Stimulated activated CD4-positive, alpha-beta T cell treated with anti-CD3 and anti-CD28 coated beads, Interleukin-1b, Interleukin-23, amount 100 ng/mL, for 1 hour (primary cell): ENCODE data around the gene RPP30.

Source experiments
- DNase-seq, 2 donors: peaks; one replicate each; pipeline ENCODE4 v3.0.0-alpha.2; 2020; ENCODE audit warnings: low read depth in 2 of 2

RPP30 gene

DNA sequence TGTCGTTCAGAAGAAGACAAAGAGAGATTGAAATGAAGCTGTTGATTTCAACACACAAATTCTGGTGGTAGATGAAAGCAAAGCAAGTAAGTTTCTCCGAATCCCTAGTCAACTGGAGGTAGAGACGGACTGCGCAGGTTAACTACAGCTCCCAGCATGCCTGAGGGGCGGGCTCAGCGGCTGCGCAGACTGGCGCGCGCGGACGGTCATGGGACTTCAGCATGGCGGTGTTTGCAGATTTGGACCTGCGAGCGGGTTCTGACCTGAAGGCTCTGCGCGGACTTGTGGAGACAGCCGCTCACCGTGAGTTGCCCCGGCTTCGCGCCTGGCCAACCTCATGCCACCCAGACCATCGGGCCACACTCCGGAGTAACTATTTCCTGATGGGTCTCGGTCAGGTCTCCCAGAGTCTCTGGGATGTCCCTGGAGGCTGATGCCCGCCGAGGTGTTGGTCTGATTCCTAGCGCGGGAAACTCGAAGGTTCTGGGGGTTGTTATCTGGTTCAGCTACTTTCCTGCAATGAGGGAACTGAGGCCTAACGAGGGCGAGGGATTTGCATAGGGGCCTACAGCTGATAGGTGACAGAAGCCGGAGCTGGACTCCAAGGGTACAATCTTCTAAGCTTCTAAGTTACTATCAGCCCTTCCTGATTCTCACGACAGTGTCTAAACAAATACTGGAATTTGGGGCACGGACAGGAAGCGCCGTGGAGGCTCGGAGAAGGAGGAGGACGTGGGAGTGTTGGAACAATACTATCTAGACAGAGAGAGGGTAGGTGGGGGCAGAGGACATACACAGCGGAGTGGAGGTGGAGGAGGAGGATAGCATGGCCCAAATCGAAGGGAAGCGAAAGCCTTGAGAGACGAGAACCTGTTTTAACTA, at the start of gene RPP30:
RPP30 (plus strand) TSS at position 209 of the 882 bp plus-strand sequence; CDS start at position 222, 13 bp downstream.
- DNase-seq = peak; percentile 39 to 55

DNA sequence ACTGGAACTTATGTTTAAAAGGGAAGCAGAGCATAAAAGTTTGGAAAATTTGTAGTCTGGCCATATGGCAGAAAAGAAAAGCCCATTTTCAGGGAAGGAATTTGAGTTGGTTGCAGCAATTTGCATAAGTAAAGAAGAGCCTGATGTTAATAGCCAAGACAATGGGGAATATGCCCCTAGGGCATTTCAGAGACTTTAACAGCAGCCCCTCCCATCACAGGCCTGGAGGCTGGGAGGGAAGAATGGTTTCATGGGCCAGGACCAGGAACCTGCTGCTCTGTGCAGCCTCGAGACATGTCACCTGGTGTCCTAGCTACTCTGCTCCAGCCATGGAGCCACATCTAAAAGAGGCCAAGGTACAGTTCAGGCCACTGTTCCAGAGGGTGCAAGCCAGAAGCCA, 49.3 kb upstream of the RPP30 start:
- DNase-seq = no peak

GRCh38 chr10:90832111-90832510, 39.7 kb upstream of the RPP30 start:
- no peak for DNase-seq

DNA sequence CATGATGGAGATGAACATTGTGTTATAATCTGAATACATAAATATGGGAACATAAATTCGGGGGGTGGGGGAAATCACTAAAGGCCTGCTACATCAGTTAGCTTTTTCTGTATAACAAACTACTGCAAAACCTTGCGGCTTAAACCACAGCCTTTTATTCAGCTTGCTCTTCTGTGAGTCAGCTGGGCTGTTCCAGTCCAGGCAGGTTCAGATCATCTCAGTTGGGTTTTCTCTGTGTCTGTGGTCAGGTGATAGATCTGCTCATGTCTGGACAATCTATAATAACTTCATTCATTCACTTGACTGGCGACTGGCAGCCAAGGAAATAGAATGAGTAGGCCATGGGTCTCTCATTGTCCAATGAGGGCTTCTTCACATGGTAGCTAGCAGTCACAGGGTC, 37.4 kb upstream of the RPP30 start:
- DNase-seq = no peak

DNA sequence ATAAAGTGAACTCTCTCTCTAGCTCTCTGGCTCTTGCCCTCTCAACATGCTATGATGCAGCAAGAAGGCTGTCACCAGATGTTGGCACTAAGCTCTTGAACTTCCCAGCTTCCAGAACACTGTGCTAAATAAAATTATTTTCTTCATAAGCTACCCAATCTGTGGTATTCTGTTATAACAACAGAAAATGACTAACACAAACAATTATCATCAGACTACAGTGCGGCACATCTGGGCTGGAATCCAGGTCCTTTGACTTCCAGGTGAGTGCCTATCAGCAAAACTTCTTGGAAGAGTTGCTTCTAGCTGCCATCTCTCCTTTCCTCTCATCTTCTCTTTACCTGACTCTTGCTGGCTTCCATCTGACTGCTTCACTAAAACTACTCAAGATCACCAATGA, 34.3 kb upstream of the RPP30 start:
- no peak for DNase-seq

DNA sequence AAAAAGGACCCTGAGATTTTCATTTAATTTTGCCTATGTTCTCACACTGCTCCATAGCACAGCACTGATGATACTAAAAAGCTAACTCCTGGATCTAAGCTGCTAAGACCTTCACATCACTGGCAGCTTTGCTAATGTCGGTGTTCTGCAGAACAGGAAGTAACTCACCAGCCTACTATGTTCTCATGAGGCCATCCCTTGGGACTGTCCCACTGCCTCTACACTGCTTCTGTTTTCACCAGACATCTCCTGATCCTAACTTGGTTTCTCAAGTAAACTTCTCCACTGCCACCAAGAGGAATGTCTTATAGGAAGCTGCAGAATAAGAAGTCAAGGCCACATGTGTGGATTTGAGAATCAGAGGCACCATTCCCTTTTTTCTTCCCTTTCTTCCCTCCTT, 29.0 kb upstream of the RPP30 start:
- no peak for DNase-seq

- DNase-seq = no peak
Observed at GRCh38 chr10:90845726-90846125, 26.0 kb upstream of the RPP30 start.

DNA sequence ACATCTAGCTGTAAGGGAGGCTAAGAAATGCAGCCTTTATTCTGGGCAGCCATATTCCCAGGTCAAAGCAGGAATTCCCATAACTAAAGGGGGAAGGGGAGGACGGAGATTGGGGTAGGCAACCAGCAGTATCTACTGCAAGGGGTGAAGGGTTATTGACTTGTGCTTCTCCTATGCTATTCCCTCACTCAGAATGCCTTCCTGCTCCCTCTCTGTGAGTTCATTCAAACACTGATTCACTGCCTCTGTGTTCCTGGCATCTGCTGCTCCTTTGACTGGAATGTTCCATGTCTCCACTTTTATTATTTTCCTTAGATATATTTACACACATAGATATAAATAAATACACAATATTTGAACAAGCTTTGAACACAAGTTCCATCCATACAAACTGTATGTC, 25.0 kb upstream of the RPP30 start:
- DNase-seq = no peak

- DNase-seq = no peak
Observed at GRCh38 chr10:90847436-90847835, 24.3 kb upstream of the RPP30 start.

DNA sequence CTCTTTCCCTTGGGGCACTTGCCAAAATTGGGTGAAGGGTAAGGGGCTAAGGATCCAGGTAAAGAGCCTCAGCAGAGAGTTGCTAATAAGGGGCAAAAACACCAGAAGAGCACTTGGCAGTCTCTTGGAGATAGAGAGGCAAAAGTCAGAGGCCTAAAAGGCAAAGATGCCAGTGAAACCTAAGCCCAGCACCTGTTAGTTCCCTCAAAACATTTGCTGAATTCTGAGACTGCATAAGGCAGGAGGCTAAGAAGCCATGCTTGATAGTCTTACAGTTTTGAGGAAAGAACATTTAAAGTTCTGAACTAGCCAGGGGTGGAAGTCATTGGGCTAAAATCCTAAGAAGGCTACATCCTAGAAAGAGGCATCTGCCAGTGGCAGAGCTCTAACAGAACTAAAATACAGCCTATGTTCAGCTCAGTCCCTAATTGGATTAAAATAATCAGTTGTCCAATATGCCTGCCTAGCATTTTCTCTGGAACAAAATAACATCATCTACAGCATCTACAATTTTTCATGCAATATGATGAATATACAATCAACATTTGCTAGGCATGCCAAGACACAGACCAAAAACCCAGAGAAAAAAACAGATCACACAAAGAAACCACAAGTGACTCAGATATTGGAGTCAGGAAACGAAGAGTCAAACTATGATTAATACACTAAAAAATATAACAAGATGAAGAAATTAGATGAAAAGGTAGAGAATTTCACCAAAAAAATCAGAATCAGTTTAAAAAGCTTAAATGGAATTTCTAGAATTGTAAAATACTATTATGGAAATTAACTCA, 21.6 kb upstream of the RPP30 start:
- DNase-seq = no peak

DNA sequence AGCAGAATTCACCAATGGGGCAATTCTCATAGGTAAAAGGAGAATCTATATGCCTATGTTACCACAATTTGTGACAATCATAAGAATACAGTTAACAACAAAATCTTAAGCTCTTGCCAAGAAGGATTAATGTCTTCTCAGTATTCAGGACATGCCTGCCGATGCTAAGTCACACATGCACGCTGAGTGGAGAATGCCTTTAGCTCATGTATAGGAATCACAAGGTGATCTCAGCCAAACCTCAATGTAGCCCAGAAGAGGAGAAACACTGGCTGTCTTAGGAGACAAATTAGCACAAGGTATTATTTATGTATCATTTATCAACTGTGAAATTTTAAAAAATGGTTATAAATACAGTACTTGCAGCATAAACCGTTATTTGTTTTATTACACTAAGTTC, 16.6 kb upstream of the RPP30 start:
- DNase-seq = no peak

DNA sequence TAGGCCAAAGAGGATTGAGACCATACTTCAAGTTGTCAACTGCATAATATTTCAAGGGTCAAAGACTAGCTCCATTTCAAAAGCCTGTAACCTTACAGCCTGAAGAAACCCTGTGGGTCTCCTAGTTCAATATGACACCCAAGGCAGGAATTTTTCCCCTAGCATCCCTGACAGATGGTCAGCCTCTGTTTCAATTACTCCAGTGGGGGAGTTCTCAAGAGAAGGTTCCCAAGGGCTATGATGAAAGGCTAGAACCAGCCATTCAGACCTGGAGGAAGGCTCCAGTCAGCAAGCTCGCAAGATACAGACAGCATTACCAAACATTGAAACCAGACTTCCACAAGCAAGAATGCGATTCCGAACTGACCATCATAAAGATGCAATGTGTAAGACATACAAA, 15.5 kb upstream of the RPP30 start:
- no peak for DNase-seq

GRCh38 chr10:90856964-90857634, 14.7 kb upstream of the RPP30 start:
- DNase-seq = no peak

GRCh38 chr10:90857635-90858460, 13.9 kb upstream of the RPP30 start, which contains the start of gene HTR7:
Gene HTR7, minus strand, starts transcription at chr10:90858039. Its CDS starts 368 bp downstream, at chr10:90857671.
- peak; percentile 13 to 39 for DNase-seq

DNA sequence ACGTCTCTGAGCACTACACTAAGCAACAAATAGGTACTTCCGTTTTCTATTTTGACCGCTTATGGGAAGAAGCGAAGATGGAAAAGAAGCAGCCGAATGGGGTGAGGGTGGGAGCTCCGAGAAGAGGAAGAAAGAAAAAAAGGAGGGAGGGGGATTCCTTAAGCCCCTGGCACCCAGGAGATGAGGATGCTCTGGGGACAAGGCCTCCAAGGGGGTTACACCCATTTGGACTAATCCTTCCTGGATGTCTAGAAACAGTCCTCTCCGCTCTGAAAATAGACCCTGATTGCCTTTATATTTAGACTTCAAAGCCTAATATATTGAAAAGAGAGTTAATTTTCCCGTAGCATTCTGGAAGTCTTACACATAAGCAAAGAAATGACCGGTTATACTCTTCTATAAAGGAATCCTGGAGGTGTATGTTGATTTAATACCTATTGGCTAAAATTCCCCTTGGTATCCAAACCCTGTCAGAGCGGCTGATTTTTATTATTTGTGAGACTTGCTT, 13.3 kb upstream of the RPP30 start:
- no peak for DNase-seq

- DNase-seq = no peak
Observed at GRCh38 chr10:90859321-90859751, 12.4 kb upstream of the RPP30 start.

DNA sequence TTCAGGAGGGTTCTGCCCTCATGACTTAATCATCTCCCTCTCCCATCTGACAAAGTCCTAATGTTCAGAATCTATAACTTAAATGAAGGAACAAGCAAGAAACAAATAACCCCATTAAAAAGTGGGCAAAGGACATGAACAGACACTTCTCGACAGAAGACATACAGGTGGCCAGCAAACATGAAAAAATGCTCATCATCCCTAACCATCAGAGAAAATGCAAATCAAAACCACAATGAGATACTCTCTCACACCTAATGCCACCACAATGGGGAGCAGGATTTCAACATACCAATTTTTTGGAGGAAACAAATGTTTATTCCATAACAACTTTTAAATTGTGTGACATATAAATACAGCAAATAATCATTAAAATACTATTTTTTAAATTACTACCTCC, 11.0 kb upstream of the RPP30 start:
- no peak for DNase-seq

- no peak for DNase-seq
Observed at GRCh38 chr10:90862908-90863514, 8.8 kb upstream of the RPP30 start.

- no peak for DNase-seq
Observed at GRCh38 chr10:90865401-90865800, 6.4 kb upstream of the RPP30 start.

DNA sequence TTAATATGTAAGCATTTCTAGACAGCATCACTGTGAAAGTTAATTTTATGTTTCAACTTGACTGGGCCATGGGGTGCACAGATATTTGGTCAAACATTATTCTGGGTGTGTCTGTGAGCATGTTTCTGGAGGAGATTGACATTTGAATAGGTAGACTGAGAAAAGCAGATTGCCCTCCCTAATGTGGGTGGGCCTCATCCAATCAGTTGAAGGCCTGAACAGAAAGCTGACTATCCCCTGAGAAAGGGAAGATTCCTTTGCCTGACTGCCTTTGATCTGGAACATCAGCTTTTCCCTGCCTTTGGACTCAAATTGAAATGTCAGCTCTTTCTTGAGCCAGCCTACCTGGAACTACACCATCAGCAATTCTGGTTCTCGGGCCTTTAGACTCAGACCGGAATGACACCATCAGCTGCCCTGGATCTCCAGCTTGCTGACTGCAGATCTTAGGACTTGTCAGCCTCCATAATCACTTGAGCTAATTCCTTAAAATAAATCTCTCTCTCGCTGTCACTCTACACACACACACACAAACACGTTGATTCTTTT, 5.7 kb upstream of the RPP30 start:
- no peak for DNase-seq
